HG02840 (cell line): Measurements from ENCODE around the gene FZD2.
"Not testable (repeated sequence)": the region's sequence is repeated elsewhere in the genome, so short reads cannot be mapped to it uniquely, and the experiment has no call there.

Experiments
- ATAC-seq: cut with Tn5 transposase; IDR thresholded peaks from one replicate; pipeline ENCODE4 v1.9.1; 2021; ENCODE audit warnings: mild to moderate bottlenecking, moderate library complexity, moderate number of reproducible peaks; ENCODE audit not compliant: unreplicated experiment, low FRiP score

Gene FZD2

DNA sequence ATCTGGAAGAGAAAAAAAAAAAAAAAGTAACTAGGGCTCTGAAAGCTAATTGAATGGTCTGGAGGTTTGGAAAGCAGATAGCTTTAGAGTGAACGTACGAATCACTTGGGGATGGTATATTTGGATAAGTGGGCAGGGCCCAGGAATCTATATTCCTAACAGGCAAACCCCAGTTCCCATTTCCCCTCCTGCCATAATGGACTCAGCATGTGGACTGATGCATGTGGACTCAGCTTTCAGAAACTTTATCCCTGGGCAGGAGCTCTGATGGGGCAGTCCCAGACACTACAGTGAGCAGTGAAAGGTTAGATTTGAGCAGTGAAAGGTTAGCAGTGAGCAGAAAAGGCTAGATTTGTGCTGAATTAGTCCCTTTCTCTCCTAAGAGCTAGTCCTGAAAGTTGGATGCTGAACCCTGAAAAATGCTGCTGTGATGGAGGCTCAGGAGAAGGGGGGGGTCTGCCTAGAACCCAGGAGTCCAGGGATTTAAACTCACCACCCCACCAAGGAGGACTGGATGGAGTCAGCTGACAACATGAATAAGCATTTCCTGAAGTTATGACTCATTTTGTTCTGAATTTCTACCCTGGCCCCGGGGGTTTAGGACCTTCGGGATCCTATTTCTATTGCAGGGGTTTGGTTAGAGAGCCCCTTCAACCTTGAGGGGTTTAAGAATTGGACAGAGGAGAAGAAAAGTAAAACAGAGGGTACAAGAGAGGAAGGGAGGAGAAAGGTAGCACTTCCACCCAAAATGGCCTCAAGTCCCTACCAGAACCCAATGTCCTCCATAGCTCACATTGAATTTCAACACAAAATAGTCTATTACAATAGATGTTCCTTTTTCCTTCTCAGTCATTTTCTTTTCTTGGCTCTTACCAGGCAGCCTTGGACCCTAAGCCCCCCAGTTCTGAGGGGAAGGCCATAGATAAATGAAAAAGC lies 10.3 kb upstream of the FZD2 start:
- no peak for ATAC-seq

GRCh38 chr17:44547625-44548267 lies 9.5 kb upstream of the FZD2 start:
- ATAC-seq, result no peak

GRCh38 chr17:44548376-44549230 lies 8.7 kb upstream of the FZD2 start:
- no peak for ATAC-seq

DNA sequence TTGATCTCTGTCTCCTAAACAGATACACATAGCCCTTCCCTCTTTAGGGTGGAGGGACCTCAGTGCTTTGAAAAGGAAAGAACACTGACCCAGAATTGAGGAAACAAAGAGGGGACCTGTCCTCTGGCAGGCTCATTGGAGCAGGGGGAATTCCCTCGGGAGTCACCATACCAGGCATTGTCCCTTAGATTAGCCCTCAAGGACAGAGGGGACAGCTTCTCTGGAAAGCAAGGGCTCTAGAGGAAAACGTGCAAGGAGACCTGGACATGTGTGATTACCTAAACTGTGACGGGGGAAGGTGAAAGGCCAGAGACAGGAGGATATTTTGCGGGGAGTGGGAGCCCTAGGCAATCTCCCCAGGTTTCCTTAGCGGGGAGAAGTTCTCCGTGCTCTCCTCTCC lies 7.6 kb upstream of the FZD2 start:
- no peak for ATAC-seq

DNA sequence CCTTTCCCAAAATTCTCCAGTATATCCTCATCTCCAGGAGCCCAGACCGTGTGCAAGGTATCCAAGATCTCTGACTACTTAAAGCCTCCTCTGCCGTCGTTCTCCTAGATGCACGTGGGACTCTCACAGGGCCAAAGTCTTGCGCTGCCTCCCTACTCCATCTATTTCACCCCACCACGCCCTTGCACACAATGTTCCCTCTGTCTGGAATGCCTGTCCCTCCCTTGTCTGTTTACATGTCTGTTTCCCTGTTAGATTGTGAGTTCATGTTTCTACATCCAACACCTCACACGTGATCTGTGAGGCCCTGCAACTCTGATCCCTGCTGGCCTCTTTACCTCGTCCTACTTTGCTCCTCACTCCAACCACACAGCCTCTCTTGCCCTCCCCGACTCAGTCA lies 4.9 kb upstream of the FZD2 start:
- ATAC-seq, result no peak

DNA sequence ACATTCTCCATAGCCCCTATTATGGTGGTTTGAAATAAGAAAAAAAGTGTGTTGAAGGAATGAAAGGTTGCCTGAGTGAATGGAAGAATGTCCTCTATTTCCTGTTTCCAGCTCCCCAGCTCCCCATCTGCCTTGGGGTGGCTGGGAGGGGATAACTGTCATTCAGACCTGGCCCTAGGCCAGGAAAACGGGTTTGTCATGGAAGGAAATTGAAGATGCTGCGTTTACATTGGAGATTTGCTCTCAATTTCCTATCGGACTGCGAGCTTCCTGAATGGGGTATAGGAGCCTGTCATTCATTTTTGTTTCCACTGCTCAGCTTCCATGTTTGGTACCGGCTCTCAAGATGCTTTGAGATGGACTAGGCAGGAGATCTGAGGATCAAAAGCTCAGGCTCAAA lies 2.2 kb upstream of the FZD2 start:
- ATAC-seq, result no peak

GRCh38 chr17:44556166-44556831 lies 985 bp upstream of the FZD2 start:
- ATAC-seq, result no peak

- ATAC-seq, result no peak
Measured at GRCh38 chr17:44557651-44558285, 484 bp downstream of the FZD2 start.

- ATAC-seq, result no peak
Measured at GRCh38 chr17:44558334-44558709, 1.0 kb downstream of the FZD2 start.

DNA sequence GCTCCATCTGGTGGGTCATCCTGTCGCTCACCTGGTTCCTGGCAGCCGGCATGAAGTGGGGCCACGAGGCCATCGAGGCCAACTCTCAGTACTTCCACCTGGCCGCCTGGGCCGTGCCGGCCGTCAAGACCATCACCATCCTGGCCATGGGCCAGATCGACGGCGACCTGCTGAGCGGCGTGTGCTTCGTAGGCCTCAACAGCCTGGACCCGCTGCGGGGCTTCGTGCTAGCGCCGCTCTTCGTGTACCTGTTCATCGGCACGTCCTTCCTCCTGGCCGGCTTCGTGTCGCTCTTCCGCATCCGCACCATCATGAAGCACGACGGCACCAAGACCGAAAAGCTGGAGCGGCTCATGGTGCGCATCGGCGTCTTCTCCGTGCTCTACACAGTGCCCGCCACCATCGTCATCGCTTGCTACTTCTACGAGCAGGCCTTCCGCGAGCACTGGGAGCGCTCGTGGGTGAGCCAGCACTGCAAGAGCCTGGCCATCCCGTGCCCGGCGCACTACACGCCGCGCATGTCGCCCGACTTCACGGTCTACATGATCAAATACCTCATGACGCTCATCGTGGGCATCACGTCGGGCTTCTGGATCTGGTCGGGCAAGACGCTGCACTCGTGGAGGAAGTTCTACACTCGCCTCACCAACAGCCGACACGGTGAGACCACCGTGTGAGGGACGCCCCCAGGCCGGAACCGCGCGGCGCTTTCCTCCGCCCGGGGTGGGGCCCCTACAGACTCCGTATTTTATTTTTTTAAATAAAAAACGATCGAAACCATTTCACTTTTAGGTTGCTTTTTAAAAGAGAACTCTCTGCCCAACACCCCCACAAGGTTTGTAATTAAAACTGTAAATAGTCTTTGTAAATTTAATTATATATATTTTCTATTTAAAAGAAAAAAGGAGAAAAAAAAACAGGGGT lies 1.7 kb downstream of the FZD2 start:
- ATAC-seq, result no peak

GRCh38 chr17:44559634-44560554 lies 2.6 kb downstream of the FZD2 start:
- ATAC-seq, result no peak

GRCh38 chr17:44561237-44561623 lies 3.9 kb downstream of the FZD2 start:
- ATAC-seq, result no peak

DNA sequence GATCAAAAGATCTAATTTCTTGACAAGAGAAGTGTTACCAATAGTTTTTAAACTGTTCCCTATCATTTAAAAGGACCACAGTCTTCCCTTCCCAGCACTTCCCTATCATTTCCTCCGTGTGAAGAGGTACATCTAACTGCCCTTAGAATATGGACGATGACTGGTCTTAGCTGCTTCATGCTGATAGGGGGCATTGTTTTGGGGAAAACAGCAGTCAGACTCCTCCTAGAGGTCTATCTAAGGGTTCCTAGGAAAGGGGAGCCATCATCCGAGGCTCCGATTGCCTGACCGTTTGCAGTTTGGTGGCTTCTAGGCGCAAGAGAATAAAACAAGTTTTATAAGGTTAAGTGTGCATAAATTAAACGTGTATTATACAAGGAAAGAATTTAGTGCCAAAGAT lies 7.1 kb downstream of the FZD2 start:
- no peak for ATAC-seq

- no peak for ATAC-seq
Measured at GRCh38 chr17:44565866-44566443, 8.7 kb downstream of the FZD2 start.

DNA sequence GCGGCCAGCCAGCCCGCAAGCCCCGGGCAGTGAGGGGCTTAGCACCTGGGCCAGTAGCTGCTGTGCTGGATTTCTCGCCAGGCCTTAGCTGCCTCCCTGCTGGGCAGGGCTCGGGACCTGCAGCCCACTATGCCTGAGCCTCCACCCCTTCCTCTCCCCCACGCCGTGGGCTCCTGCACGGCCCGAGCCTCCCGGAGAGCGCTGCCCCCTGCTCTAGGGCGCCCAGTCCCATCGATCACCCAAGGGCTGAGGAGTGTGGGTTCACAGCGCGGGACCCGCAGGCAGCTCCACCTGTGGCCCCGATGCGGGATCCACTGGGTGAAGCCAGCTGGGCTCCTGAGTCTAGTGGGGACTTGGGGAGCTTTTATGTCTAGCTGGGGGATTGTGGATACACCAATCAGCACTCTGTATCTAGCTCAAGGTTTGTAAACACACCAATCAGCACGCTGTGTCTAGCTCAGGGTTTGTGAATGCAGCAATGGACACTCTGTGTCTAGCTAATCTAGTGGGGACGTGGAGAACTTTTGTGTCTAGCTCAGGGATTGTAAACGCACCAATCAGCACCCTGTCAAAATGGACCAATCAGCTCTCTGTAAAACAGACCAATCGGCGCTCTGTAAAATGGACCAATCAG lies 11.1 kb downstream of the FZD2 start:
- ATAC-seq, result not testable (repeated sequence)

- ATAC-seq, result no peak
Measured at GRCh38 chr17:44568945-44569858, 11.9 kb downstream of the FZD2 start.
